H7 (cell line): ENCODE data around the gene CELA2A. TPM values are rescaled to one million over a fixed set of nuclear protein-coding genes. Genes with fewer than 3 reads are reported as not detected.
"Not testable (repeated sequence)": the region's sequence is repeated elsewhere in the genome, so short reads cannot be mapped to it uniquely, and the experiment has no call there.

ENCODE experiments used
- DNase-seq: peaks from one replicate; pipeline ENCODE4 v3.0.0; 2012
- H3K27me3 ChIP-seq: 2 replicates; pipeline ENCODE4 v1.6.0; 2011; ENCODE audit warnings: mild to moderate bottlenecking, low read length; ENCODE audit not compliant: control insufficient read depth, insufficient read depth
- H3K36me3 ChIP-seq: replicated peaks from 2 replicates; pipeline ENCODE4 v1.5.1; 2011; ENCODE audit warnings: low read length; ENCODE audit not compliant: control insufficient read depth, insufficient read depth
- H3K4me3 ChIP-seq: 2 replicates; pipeline ENCODE4 v1.5.1; 2011; ENCODE audit warnings: low read depth, mild to moderate bottlenecking, control low read depth, low read length, moderate library complexity; ENCODE audit not compliant: insufficient read depth
- total RNA-seq: library from RNA; depleted of rRNA; stranded (reverse); fragments of >200 nt; shearing (Covaris generic); gene quantifications from 2 replicates; pipeline ENCODE4 v1.2.3, GENCODE V29; 2014

The CELA2A gene
- total RNA-seq, 1 experiment from 2014 or later = not detected

DNA sequence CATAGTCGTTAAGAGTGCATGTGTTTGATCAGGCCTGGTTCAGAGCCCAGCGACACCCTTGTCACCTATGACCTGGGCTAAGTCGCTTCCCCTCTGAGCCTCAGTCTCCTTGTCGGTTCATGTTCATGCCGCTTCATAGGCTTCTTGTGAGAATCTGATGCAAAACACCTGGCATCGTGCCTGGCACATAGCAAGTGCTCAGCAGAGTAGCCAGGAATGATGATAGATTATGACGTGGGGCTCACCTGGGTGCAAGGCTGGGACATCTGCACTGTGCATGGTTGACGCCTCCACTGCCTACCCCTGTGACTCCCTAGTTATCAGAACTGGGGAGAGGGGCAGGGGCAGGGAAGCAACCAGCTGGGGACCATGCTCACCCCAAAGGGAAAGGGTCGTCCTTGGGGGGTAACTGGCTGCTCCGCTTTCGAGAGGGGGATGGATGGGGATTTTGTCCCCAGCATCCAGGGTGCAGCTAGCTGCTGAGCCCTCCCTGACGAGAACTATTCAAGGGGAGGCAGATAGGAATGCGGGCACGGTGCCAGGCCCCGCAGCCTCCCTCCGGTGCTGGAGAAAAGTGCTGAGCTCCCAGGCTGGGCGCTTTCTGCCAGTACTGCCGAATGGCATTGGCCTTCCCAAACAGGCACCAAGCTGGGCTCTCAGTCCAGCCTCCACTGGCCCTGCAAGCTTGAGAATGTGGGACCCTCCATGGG is 37.6 kb upstream of the CELA2A start:
- Histone ChIP-seq H3K27me3 (no peaks in the 10 kb centered on the region), H3K4me3 (no peak overlapping the region), H3K36me3 (no peaks in the 10 kb centered on the region)
- no peak for DNase-seq

DNA sequence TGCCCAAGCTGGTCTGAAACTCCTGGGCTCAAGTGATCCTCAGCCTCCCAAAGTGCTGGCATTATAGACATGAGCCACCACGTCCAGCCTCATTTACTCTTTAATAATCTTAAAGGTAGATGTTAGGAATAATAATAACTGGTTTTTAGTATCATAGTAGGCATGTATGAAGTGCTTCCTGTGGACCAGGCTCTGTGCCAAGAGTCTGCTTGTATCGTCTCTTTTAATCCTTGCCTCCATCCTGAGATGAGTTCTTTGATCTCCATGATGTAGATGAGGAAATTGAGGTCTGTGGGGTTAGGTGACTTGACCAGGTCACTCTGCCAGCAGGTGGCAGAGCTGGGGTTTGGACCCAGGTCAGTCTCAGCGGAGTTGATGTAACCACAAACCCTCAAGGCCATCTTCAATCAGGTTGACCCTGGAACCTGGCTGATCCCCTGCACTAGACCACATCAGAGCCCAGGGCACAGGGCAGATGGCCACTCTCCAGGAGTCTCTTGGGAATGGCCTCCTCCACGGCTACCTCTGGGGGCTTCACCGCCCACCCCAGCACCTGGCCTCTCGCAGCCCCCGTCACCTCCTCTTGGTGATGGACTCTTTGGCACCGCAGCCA is 35.6 kb upstream of the CELA2A start:
- Histone ChIP-seq H3K27me3 (no peaks in the 10 kb centered on the region), H3K4me3 (no peak overlapping the region), H3K36me3 (no peaks in the 10 kb centered on the region)
- no peak for DNase-seq

DNA sequence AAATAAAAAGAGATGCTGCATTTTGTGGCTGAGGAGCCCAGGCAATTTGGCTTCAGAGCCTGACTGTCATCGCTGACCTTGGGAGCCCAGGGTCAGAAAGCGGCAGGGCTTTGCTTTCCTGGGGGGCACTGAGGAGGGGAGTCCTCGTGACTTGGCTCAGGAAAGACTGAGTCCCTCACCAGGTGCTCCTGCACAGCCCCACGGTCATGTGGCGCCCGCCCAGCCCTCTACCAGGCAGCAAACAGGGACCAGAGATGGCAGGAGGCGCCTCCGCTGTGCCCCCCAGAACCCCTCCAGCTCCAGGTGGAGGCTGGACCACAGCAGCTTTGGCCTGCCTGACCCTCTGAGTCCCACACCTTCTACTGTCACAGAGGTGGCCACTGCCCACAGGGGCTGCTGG is 33.7 kb upstream of the CELA2A start:
- peaks cover 2% of the 10 kb centered on the region for H3K36me3 ChIP-seq
- no peaks in the 10 kb centered on the region for H3K27me3 ChIP-seq
- H3K4me3 ChIP-seq = no peak overlapping the region
- no peak for DNase-seq

DNA sequence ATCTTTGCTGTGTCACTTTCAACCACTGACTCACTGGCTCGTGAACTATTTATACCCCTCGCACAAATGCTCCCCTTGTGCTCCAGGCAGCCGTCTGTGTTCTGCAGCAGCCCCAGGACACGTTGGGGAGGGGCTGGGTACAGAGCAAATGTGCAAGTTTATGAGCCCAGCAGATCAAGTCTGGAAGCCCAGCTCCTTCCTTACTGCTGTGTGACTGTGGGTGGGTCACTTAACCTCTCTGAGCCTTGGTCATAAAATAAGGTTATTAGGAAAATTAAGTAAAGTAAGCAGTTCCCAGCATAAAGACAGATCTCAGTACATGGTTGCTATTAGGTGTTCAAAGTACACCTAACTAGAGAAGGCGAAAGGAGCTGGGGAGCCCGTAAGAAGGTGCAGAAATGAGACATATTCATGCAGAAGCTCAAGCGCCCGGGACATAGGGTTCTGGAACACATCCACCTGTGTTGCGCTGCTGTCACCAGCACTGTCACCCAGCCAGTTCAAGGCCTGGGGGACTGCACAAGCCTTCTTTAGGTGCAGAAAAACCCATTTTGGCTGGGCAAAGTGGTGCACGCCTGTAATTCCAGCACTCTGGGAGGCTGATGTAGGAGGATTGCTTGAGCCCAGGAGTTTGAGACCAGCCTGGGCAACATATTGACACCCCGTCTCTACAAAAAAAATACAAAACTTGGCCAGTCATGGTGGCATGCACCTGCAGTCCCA is 33.0 kb upstream of the CELA2A start:
- Histone ChIP-seq H3K27me3 (no peaks in the 10 kb centered on the region), H3K4me3 (no peak overlapping the region), H3K36me3 (peaks cover 2% of the 10 kb centered on the region)
- no peak for DNase-seq

GRCh38 chr1:15424146-15424667 is 32.3 kb upstream of the CELA2A start:
- peak; percentile 52 for DNase-seq
- Histone ChIP-seq H3K4me3 (no peak overlapping the region), H3K27me3 (no peaks in the 10 kb centered on the region), H3K36me3 (peaks cover 2% of the 10 kb centered on the region)

DNA sequence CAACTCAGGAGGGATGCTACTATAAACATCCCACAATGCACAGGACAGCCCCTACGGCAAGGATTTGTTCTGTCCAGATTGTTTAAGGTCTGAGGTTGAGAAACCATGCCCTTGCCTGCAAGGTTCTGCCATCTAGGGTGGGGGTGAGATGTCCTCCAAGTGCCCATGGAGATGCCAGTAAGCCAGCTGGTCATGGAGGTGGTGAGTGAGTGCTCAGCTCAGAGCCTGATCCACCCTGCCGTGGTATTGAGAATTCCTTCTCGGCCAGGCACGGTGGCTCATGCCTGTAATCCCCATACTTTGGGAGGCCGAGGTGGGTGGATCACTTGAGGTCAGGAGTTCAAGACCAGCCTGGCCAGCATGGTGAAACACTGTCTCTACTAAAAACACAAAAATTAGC is 31.6 kb upstream of the CELA2A start:
- H3K36me3 ChIP-seq = peaks cover 2% of the 10 kb centered on the region
- no peaks in the 10 kb centered on the region for H3K27me3 ChIP-seq
- H3K4me3 ChIP-seq = no peak overlapping the region
- no peak for DNase-seq

GRCh38 chr1:15425521-15425920 is 31.0 kb upstream of the CELA2A start:
- Histone ChIP-seq H3K36me3 (peaks cover 2% of the 10 kb centered on the region), H3K27me3 (no peaks in the 10 kb centered on the region), H3K4me3 (no peak overlapping the region)
- no peak for DNase-seq

GRCh38 chr1:15425958-15426357 is 30.6 kb upstream of the CELA2A start:
- no peak for DNase-seq
- Histone ChIP-seq H3K4me3 (no peak overlapping the region), H3K36me3 (peaks cover 2% of the 10 kb centered on the region), H3K27me3 (no peaks in the 10 kb centered on the region)

DNA sequence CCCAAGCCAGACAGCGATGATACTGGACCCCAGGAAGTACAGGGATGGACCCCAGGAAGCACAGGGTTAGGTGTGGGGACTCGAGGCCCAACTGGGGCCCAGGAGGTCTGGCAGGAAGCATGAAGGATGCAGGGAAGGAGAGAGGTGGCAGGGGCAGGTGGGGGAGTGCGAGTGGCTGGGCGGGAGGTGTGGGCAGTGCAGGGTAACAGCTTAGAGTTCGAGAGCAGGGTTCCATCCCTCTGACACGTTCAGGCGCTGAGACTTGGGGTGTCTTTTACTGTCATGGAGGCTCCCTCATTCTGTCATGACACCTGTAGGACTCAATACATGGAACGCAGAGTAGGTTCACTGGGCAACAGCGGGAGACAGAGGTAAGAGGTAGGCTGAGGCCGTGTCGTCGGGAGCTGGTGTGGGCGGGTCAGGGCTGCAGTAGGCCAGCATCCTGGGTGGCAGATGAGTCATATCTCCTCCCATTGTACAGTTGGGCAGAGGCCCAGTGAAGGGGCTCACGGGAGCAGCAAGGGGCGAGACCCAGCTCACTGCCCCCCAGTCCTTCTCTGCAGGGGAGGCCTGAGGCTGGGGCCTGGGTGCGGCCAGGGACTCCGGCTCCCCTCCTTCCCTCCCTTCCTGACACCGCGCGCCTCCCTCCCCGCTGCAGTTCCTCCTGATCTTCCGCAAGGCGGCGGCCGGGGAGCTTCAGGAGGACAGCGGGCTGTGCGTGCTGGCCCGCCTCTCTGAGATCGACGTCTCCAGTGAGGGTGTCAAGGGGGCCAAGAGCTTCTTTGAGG is 29.8 kb upstream of the CELA2A start:
- Histone ChIP-seq H3K36me3 (peaks cover 2% of the 10 kb centered on the region), H3K4me3 (no peak overlapping the region), H3K27me3 (no peaks in the 10 kb centered on the region)
- peak; percentile 59 for DNase-seq

DNA sequence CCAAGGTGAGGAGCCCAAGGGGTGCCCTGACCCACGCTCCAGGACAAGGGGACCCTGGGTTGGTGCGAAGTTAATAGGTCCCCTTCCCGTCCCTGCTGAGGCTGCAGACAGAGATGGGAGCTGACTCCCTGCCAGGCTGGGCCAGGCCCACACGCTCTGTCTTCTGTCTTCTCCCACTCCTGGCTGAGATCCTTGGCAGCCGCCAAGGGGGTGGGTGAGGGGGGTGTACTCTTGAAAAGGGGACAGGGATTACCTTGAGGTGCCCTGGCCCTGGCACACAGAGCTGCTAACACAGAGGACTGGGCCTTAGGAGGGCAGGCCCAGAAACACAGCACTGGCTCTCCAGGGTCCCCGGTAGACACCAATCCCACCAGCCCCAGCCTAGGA is 29.3 kb upstream of the CELA2A start:
- no peak for DNase-seq
- no peak overlapping the region for H3K4me3 ChIP-seq
- H3K27me3 ChIP-seq = no peaks in the 10 kb centered on the region
- H3K36me3 ChIP-seq = peaks cover 2% of the 10 kb centered on the region

DNA sequence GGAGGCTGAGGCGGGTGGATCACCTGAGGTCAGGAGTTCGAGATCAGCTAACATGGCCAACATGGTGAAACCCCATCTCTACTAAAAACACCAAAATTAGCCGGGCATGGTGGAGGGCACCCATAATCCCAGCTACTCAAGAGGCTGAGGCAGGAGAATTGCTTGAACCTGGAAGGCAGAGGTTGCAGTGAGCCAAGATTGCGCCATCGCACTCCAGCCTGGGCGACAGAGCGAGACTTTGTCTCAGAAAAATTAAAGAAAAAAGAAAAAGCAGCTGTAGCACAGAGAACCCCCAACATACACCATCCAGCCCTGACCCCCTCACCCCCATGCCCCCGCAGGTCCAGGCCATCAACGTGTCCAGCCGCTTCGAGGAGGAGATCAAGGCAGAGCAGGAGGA is 28.3 kb upstream of the CELA2A start:
- H3K4me3 ChIP-seq, H3K36me3 ChIP-seq, H3K27me3 ChIP-seq, DNase-seq: not testable (repeated sequence)

GRCh38 chr1:15428815-15429435 is 27.6 kb upstream of the CELA2A start:
- no peaks in the 10 kb centered on the region for H3K27me3 ChIP-seq

GRCh38 chr1:15429701-15430149 is 26.8 kb upstream of the CELA2A start:
- peaks cover 2% of the 10 kb centered on the region for H3K36me3 ChIP-seq
- no peak for DNase-seq
- H3K4me3 ChIP-seq = no peak overlapping the region
- H3K27me3 ChIP-seq = no peaks in the 10 kb centered on the region

More at GRCh38 chr1:15428815-15429435, 27.6 kb upstream of the CELA2A start:
- Histone ChIP-seq H3K4me3 (no peak overlapping the region), H3K36me3 (peaks cover 2% of the 10 kb centered on the region)
- DNase-seq = peak; percentile 55
